ENCODE measurements around the gene XCL2. TPM values are rescaled to one million over a fixed set of nuclear protein-coding genes. Genes with fewer than 3 reads are reported as not detected.

XCL2 gene
- total RNA-seq, 4 donors from 2014 or later, result not detected

GRCh38 chr1:168512864-168513595 lies 30.8 kb downstream of the XCL2 start:
- Histone ChIP-seq H3K36me3 (no peaks in the 10 kb centered on the region), H3K4me1 (no peaks in the 10 kb centered on the region), H3K27ac (no peak overlapping the region), H3K4me3 (no peak overlapping the region), H3K27me3 (no peaks in the 10 kb centered on the region), H3K9me3 (no peaks in the 10 kb centered on the region)
- 64 to 75% methylated on average over 13 of the region's 13 CpGs for WGBS, 2 donors
- no peak for TF ChIP-seq POLR2A (IDR thresholded peaks at IDR 0.05)
- TF ChIP-seq EP300 (IDR thresholded peaks at IDR 0.05), result no peak
- no peak for TF ChIP-seq CTCF (IDR thresholded peaks at IDR 0.05)
- DNase-seq (ENCODE audit: low spot score in 2 of 2), result no peak

DNA sequence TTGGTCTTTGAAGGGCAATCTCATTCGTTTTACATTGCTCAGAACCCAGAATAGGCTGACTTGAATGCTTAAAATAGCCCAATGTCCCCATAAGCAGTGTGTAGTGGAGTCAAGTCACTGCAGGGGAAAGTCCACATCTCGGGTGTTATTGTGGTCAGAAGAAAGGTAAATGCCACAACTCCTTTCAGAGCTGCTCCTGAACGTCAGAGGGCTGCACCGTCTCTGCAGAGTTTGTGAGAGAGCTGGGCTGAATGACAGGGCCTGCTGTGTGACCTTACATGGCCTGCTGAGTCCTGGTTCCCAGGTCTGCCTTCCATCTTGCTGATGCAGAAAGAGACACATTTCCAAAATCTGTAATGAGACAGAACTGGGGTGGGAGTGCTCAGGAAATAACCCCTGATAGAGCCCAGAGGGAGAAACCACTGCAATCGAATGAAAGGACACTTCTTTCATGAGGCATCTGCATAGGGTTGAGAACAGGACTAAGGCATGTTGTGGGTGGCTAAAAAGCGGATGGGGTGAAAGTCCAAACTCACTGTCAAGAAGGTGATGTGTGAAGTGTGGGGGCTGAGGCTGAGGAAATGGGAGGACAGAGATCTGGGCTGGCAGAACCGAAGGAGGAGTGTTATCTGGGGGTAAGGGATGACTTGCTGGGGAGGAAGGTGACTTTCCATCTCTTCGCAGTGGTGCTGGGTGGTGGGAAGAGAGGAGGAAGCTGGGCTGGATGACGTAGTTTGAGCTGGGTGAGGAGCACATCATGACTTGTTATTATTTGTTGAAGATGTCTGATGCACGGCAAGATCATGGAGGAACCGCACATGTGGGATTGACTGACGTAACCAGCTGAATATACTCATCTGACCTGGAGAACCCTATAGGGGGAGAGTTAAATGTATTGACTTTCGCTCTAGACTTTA lies 33.7 kb downstream of the XCL2 start:
- H3K27me3 ChIP-seq, result no peaks in the 10 kb centered on the region
- H3K36me3 ChIP-seq, result no peaks in the 10 kb centered on the region
- TF ChIP-seq CTCF (IDR thresholded peaks at IDR 0.05) (no peak), EP300 (IDR thresholded peaks at IDR 0.05) (no peak), POLR2A (IDR thresholded peaks at IDR 0.05) (no peak)
- H3K4me1 ChIP-seq, result no peaks in the 10 kb centered on the region
- WGBS, 2 donors, result 79 to 84% methylated on average over 13 of the region's 13 CpGs
- no peaks in the 10 kb centered on the region for H3K9me3 ChIP-seq
- DNase-seq (ENCODE audit: low spot score in 2 of 2), result no peak
- no peak overlapping the region for H3K4me3 ChIP-seq
- H3K27ac ChIP-seq, result no peak overlapping the region

DNA sequence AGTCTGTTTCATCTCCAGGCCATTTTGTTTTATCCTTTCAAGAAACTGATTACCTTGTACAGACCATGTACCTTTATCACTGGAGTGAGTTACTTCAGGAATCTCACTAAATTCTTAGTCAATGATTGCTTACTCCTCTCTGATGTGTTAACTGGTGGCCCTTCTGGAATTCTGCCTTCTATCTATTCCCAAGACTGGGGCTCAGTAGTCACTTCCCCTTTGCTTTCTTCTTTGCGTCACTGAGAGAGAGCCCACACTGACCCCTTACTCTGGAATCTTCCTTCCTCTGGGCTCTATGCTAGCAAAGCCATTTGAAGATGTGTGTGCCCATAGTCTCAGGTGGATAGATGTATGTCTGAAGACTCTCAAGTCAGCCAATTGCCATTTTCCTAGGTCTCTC lies 34.6 kb downstream of the XCL2 start:
- 76 to 84% methylated on average over 1 of the region's 1 CpG for WGBS, 2 donors
- H3K27ac ChIP-seq, result no peak overlapping the region
- no peaks in the 10 kb centered on the region for H3K27me3 ChIP-seq
- H3K36me3 ChIP-seq, result no peaks in the 10 kb centered on the region
- H3K4me1 ChIP-seq, result no peaks in the 10 kb centered on the region
- no peaks in the 10 kb centered on the region for H3K9me3 ChIP-seq
- no peak for TF ChIP-seq EP300 (IDR thresholded peaks at IDR 0.05)
- no peak for TF ChIP-seq CTCF (IDR thresholded peaks at IDR 0.05)
- no peak for TF ChIP-seq POLR2A (IDR thresholded peaks at IDR 0.05)
- H3K4me3 ChIP-seq, result no peak overlapping the region
- no peak for DNase-seq (ENCODE audit: low spot score in 2 of 2)

GRCh38 chr1:168507828-168508227 lies 36.0 kb downstream of the XCL2 start:
- 83 to 89% methylated on average over 4 of the region's 4 CpGs for WGBS, 2 donors
- H3K27ac ChIP-seq, result no peak overlapping the region
- TF ChIP-seq CTCF (IDR thresholded peaks at IDR 0.05) (no peak), EP300 (IDR thresholded peaks at IDR 0.05) (no peak), POLR2A (IDR thresholded peaks at IDR 0.05) (no peak)

GRCh38 chr1:168507231-168507630 lies 36.6 kb downstream of the XCL2 start:
- no peak for TF ChIP-seq POLR2A (IDR thresholded peaks at IDR 0.05)
- TF ChIP-seq EP300 (IDR thresholded peaks at IDR 0.05), result no peak
- no peak for TF ChIP-seq CTCF (IDR thresholded peaks at IDR 0.05)
- 77 to 79% methylated on average over 3 of the region's 3 CpGs for WGBS, 2 donors

More at GRCh38 chr1:168507828-168508227, 36.0 kb downstream of the XCL2 start:
- Histone ChIP-seq H3K4me3 (no peak overlapping the region), H3K4me1 (no peaks in the 10 kb centered on the region), H3K27me3 (no peaks in the 10 kb centered on the region), H3K9me3 (no peaks in the 10 kb centered on the region), H3K36me3 (no peaks in the 10 kb centered on the region)
- no peak for DNase-seq (ENCODE audit: low spot score in 2 of 2)

More at GRCh38 chr1:168507231-168507630, 36.6 kb downstream of the XCL2 start:
- no peak overlapping the region for H3K27ac ChIP-seq
- no peaks in the 10 kb centered on the region for H3K4me1 ChIP-seq
- H3K27me3 ChIP-seq, result no peaks in the 10 kb centered on the region
- no peak overlapping the region for H3K4me3 ChIP-seq
- no peak for DNase-seq (ENCODE audit: low spot score in 2 of 2)
- H3K36me3 ChIP-seq, result no peaks in the 10 kb centered on the region
- no peaks in the 10 kb centered on the region for H3K9me3 ChIP-seq
